Measurements from ENCODE around the gene ANKDD1B.
"Not testable (repeated sequence)": the region's sequence is repeated elsewhere in the genome, so short reads cannot be mapped to it uniquely, and the experiment has no call there.

Gene ANKDD1B

GRCh38 chr5:75662061-75662460 is 50.8 kb downstream of the ANKDD1B start:
- DNase-seq = no peak

- DNase-seq = no peak
Observed at GRCh38 chr5:75663579-75664284, 52.5 kb downstream of the ANKDD1B start.

GRCh38 chr5:75664979-75665378 is 53.7 kb downstream of the ANKDD1B start:
- no peak for DNase-seq

- no peak for DNase-seq
Observed at GRCh38 chr5:75666801-75667200, 55.5 kb downstream of the ANKDD1B start.

- no peak for DNase-seq
Observed at GRCh38 chr5:75667586-75667985, 56.3 kb downstream of the ANKDD1B start.

- no peak for DNase-seq
Observed at GRCh38 chr5:75668445-75668844, 57.2 kb downstream of the ANKDD1B start.

- DNase-seq = no peak
Observed at GRCh38 chr5:75668977-75669689, 57.9 kb downstream of the ANKDD1B start.

- no peak for DNase-seq
Observed at GRCh38 chr5:75670577-75670976, 59.3 kb downstream of the ANKDD1B start.

GRCh38 chr5:75671506-75671905 is 60.3 kb downstream of the ANKDD1B start:
- DNase-seq = no peak

- DNase-seq = no peak
Observed at GRCh38 chr5:75672616-75673015, 61.4 kb downstream of the ANKDD1B start.

GRCh38 chr5:75675783-75676182 is 64.5 kb downstream of the ANKDD1B start:
- DNase-seq = no peak

GRCh38 chr5:75677607-75678006 is 66.4 kb downstream of the ANKDD1B start:
- DNase-seq = no peak

GRCh38 chr5:75678155-75678554 is 66.9 kb downstream of the ANKDD1B start:
- DNase-seq = no peak

- peak; percentile 3 for DNase-seq
Observed at GRCh38 chr5:75681125-75681830, 70.0 kb downstream of the ANKDD1B start.

GRCh38 chr5:75685141-75685540 is 73.9 kb downstream of the ANKDD1B start:
- no peak for DNase-seq

GRCh38 chr5:75686480-75686879 is 75.2 kb downstream of the ANKDD1B start:
- no peak for DNase-seq

GRCh38 chr5:75690669-75691068 is 79.4 kb downstream of the ANKDD1B start:
- DNase-seq = no peak

- no peak for DNase-seq
Observed at GRCh38 chr5:75694781-75695180, 83.5 kb downstream of the ANKDD1B start.

GRCh38 chr5:75695472-75696351 is 84.5 kb downstream of the ANKDD1B start:
- not testable (repeated sequence) for DNase-seq

- DNase-seq = no peak
Observed at GRCh38 chr5:75701856-75702255, 90.6 kb downstream of the ANKDD1B start.

- no peak for DNase-seq
Observed at GRCh38 chr5:75706016-75706415, 94.8 kb downstream of the ANKDD1B start.

- no peak for DNase-seq
Observed at GRCh38 chr5:75706775-75707174, 95.5 kb downstream of the ANKDD1B start.

Data from NCI-H526 treated with DMSO at 0.1 percent for 48 hours (cell line).